HG03442 (cell line): Measurements from ENCODE around the gene AEBP1.

Experiments used
- ATAC-seq: cut with Tn5 transposase; IDR thresholded peaks from one replicate; pipeline ENCODE4 v1.9.1; 2021; ENCODE audit warnings: mild to moderate bottlenecking, moderate library complexity; ENCODE audit not compliant: unreplicated experiment

Gene AEBP1

GRCh38 chr7:44103566-44103922 is 601 bp upstream of the AEBP1 start:
- no peak for ATAC-seq

- no peak for ATAC-seq
Observed at GRCh38 chr7:44104860-44105771, 971 bp downstream of the AEBP1 start.

DNA sequence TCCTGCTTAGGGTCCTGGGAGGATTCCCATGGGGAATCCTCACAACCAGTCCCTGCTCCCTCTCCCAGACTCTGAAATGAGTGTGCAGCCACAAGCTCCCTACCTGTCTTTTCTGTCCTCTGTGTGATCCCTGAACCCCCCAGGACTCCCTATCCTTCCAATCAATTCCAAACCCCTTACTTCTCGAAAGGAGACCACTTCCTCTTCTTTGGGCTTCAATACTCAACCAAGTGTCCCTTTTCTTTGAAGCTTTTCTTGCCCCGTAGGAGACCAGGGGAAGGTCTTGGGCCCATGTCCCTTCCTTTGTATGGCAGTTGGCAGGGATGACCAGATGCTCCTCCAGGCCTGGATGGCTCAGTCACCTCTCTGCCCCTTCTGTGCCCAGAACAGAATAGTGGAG is 1.7 kb downstream of the AEBP1 start:
- ATAC-seq: no peak

DNA sequence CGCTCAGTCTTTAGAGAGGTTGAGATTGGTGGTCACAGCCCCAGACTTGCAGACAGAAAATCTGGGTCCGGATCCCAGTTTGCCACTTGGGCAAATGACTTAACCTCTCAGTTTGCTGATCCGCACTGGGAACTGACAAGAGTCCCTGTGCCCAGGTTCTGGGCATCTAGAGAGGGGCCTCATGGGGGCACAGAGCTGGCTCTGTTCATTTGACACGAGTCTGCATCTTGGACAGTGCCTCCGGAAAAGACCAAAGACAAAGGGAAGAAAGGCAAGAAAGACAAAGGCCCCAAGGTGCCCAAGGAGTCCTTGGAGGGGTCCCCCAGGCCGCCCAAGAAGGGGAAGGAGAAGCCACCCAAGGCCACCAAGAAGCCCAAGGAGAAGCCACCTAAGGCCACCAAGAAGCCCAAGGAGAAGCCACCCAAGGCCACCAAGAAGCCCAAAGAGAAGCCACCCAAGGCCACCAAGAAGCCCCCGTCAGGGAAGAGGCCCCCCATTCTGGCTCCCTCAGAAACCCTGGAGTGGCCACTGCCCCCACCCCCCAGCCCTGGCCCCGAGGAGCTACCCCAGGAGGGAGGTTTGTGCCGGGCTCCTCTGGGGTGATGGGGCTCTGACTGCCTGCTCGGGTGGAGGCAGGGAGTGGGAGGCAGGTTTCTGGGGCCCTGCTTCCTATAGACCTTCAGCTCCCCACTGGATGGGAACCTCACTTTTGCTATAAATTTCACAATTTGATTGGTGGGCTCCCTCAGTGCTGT is 2.3 kb downstream of the AEBP1 start:
- ATAC-seq: no peak

DNA sequence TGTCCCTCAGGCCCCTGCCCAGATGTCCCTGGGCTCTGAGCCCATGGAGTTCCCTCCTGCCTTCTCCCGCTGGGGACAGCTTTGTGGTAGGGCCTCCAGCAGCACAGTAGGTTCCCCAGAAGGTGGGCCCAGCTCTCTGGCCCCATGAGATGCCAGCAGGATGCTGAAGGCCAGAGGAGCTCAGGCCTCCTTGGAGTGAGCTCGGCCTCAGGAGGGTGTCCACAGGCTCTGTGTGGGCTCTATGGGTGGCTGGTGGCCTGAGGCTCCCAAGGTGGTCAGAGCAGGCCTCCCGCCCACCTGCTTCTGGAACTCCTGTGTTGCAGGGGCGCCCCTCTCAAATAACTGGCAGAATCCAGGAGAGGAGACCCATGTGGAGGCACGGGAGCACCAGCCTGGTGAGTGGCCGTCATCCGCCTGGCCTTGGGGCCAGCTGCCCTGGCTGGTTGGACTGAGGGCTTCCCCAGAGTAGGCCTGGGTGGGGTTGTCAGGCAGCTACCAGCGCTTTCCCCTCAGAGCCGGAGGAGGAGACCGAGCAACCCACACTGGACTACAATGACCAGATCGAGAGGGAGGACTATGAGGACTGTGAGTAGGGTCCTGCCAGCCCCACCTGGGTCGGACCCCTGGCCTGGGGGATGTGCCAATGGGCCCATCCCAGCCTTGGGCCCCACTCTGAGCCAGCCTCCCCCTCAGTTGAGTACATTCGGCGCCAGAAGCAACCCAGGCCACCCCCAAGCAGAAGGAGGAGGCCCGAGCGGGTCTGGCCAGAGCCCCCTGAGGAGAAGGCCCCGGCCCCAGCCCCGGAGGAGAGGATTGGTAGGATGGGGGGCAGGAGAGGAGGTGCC is 3.2 kb downstream of the AEBP1 start:
- ATAC-seq: no peak

- no peak for ATAC-seq
Observed at GRCh38 chr7:44107961-44108767, 4.0 kb downstream of the AEBP1 start.

DNA sequence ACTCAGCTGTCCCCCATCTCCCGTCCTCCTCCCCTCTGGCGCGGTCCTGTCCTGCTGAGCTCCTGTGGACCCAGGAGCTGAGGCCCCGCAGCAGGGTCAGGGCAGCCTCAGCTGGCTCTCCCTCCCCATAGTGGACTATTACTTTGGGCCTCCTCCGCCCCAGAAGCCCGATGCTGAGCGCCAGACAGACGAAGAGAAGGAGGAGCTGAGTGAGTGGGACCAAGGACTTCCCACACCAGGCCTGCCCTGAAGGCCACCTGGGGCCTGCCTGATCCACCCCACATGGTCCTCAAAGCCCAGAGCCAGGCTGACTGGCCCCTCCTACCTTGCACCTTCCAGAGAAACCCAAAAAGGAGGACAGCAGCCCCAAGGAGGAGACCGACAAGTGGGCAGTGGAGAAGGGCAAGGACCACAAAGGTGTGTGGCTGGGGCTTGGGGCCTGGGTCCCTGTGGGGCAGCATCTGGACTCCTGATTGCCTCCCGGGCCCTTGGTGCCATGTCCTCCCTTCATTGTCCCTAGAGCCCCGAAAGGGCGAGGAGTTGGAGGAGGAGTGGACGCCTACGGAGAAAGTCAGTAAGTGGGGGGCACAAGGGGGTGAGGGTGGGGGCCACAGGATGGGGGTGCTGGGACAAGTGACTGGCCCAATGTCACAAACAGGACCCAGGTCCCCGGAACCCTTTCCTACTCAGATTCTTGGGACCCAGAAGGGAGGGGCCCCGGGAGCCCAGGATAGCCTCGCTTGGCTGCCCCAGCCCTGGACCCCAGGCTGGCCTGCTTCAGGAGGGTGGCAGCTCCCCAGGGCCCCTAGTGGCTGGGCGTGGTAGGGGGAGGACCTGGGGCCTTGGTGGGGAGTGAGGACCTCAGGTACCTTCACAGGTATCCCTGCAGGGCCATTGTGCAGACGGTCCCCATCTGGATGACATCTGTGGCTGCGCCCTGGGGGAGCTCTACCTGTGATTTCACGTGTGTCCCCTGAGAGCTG is 4.9 kb downstream of the AEBP1 start:
- ATAC-seq: no peak

DNA sequence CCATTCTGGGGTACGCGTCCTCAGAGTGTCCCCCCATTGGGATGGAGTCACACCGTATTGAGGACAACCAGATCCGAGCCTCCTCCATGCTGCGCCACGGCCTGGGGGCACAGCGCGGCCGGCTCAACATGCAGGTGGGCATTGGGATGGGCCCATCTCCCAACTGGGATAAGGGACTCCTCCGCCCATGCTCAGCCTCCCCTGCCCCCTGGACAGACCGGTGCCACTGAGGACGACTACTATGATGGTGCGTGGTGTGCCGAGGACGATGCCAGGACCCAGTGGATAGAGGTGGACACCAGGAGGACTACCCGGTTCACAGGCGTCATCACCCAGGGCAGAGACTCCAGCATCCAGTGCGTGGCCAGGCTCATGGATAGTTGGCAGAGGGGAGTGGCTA is 5.8 kb downstream of the AEBP1 start:
- ATAC-seq: no peak

DNA sequence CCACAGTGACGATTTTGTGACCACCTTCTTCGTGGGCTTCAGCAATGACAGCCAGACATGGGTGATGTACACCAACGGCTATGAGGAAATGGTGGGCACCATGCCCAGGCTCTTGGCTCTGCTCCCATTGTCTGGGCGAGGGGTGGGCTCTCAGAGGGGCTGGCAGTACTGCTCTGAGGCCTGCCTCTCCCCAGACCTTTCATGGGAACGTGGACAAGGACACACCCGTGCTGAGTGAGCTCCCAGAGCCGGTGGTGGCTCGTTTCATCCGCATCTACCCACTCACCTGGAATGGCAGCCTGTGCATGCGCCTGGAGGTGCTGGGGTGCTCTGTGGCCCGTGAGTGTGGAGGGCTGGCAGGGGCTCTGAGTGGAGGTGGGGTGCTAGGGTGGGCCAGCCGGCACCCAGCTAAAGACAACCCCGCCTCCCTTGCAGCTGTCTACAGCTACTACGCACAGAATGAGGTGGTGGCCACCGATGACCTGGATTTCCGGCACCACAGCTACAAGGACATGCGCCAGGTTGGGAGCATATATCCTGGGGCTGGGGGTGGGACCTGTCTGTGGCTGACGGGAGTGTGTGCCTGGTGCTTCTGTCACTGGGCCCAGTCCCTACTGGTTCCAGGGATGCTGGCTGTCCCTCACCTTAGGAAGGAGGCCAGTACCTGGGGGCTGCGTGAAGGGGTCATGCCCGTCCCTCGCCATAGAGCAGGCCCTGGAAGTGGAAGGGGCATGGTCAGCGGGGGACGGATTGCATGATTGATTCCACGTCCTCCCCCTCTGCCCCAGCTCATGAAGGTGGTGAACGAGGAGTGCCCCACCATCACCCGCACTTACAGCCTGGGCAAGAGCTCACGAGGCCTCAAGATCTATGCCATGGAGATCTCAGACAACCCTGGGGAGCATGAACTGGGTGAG is 6.8 kb downstream of the AEBP1 start:
- ATAC-seq: no peak

- ATAC-seq: no peak
Observed at GRCh38 chr7:44111761-44112160, 7.6 kb downstream of the AEBP1 start.

GRCh38 chr7:44112231-44112996 is 8.3 kb downstream of the AEBP1 start:
- ATAC-seq: no peak

DNA sequence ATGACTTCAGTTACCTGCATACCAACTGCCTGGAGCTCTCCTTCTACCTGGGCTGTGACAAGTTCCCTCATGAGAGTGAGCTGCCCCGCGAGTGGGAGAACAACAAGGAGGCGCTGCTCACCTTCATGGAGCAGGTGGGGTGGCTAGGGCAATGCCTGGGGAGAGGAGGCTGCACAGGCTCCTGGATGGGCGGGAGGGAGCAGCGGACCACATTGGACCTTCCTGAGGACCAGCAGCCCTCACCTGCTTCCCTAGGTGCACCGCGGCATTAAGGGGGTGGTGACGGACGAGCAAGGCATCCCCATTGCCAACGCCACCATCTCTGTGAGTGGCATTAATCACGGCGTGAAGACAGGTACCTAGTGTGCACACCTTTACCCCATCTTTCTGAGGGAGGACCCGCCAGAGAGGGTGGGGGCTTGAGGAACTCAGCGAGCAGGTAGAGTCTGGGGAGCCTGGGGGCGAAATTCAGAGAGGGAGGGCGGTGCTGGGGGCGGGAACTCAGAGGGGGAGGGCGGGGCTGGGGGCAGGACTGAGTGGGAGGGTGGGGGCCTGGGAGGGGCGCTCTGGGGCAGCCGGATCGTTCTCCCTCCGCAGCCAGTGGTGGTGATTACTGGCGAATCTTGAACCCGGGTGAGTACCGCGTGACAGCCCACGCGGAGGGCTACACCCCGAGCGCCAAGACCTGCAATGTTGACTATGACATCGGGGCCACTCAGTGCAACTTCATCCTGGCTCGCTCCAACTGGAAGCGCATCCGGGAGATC is 9.0 kb downstream of the AEBP1 start:
- ATAC-seq: no peak

GRCh38 chr7:44113764-44114354 is 9.7 kb downstream of the AEBP1 start:
- no peak for ATAC-seq

DNA sequence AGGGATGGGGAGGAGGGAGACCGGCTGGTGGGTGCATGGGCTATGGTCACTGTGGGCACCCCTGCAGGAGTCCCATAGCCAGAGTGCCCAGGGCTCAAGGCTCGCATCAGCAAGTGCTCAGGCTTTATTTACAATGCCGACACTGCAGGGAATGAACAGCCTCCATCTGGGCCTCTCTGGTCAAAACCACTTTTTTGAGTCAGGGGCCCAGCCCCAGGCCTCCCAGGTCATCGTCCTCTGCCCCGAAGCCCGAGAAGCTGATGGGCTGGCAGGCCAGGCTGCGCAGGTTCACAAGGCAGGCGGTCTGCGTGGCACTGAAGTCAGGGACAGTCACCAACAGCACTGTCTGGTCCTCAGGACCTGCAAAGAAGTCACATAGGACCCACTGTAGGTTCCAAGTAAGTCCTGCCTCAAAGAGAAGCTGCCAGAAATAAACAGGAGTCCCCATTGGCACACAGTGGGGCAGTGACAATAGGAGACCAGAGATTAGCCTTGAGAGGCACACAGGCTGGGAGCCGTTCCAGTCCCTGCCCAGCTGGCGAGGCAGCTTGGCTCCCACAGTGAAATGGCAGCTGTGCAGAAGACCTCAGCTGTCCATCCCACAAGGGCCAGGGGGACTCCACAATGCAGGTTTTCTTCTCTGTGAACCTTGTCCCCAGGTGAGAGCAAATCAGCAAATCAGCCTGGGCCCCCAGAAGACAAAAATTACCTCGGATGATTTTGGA is 10.6 kb downstream of the AEBP1 start:
- no peak for ATAC-seq

DNA sequence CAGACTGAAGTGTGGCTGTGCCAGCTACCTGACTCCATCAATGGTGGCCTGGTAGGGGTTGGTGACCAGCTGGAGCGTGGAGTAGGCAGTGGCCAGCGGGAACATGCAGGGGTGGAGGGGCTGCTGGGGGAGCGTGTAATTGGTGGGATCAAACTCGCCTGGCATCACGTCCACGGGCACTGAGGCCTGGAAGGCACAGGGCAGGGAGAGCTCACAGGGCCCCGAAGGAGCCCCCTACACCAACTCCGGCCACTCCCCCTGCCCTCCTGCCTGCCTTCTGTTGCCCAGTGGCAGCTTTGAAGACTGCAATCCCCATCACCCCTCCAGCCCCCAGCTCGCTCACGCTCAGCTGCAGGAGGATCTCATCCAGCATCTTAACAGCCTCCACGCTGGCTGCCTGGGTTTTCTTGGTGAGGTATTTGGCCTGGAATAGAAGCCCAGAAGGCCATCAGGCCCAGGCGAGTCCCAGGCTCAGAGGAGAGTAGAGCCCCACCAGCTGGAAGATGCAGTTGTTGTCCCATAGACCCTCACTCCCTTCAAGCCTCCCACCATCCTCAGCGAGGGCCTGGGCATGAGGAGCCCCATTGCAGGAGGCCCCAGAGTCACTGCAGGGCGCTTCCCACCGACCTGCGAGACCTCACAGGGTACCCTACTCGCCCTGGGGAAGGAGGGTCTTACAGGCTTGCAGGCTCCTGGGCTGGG is 12.1 kb downstream of the AEBP1 start:
- ATAC-seq: no peak
